Ishikawa (cell line): Measurements from ENCODE around the gene ERBB4.
A peak's percentile ranks its signal among the peaks of the same experiment; 100 is the strongest.

Source experiments
- CEBPB ChIP-seq: IDR thresholded peaks from 2 replicates; pipeline ENCODE4 v1.6.1; 2012
- CREB1 ChIP-seq: IDR thresholded peaks from 2 replicates; pipeline ENCODE4 v1.6.1; 2012; ENCODE audit warnings: low read depth
- EGR1 ChIP-seq: IDR thresholded peaks from 2 replicates; pipeline ENCODE4 v1.6.1; 2012
- EP300 ChIP-seq: IDR thresholded peaks from 2 replicates; pipeline ENCODE4 v1.6.1; 2012; ENCODE audit warnings: borderline replicate concordance
- FOXM1 ChIP-seq: IDR thresholded peaks from 2 replicates; pipeline ENCODE4 v1.6.1; 2012; ENCODE audit warnings: low read depth, borderline replicate concordance
- MAX ChIP-seq: IDR thresholded peaks from 2 replicates; pipeline ENCODE4 v1.6.1; 2012
- NFIC ChIP-seq: IDR thresholded peaks from 2 replicates; pipeline ENCODE4 v1.6.1; 2012
- RAD21 ChIP-seq: IDR thresholded peaks from 2 replicates; pipeline ENCODE4 v1.6.1; 2012; ENCODE audit warnings: low read depth
- REST ChIP-seq: IDR thresholded peaks from 2 replicates; pipeline ENCODE4 v1.6.1; 2012; ENCODE audit warnings: low read depth, mild to moderate bottlenecking
- TAF1 ChIP-seq: IDR thresholded peaks from 2 replicates; pipeline ENCODE4 v1.6.1; 2012; ENCODE audit warnings: low read depth, mild to moderate bottlenecking
- TCF12 ChIP-seq: IDR thresholded peaks from 2 replicates; pipeline ENCODE4 v1.6.1; 2012; ENCODE audit warnings: low read depth
- TEAD4 ChIP-seq: IDR thresholded peaks from 2 replicates; pipeline ENCODE4 v1.6.1; 2012
- USF1 ChIP-seq: IDR thresholded peaks from 2 replicates; pipeline ENCODE4 v1.6.1; 2012
- YY1 ChIP-seq: IDR thresholded peaks from 2 replicates; pipeline ENCODE4 v1.6.1; 2012; ENCODE audit warnings: low read depth
- ZBTB7A ChIP-seq: IDR thresholded peaks from 2 replicates; pipeline ENCODE4 v1.6.1; 2012; ENCODE audit warnings: low read depth

Gene ERBB4

GRCh38 chr2:212314680-212315079, 223.9 kb downstream of the ERBB4 start:
- no peak for TF ChIP-seq CREB1
- no peak for TF ChIP-seq TAF1

- no peak for TF ChIP-seq TEAD4
- no peak for TF ChIP-seq CREB1
- no peak for TF ChIP-seq NFIC
- no peak for TF ChIP-seq USF1
- no peak for TF ChIP-seq FOXM1
- TF ChIP-seq RAD21: no peak
- no peak for TF ChIP-seq ZBTB7A
- TF ChIP-seq TCF12: no peak
- TF ChIP-seq YY1: no peak
- TF ChIP-seq EP300: no peak
- no peak for TF ChIP-seq MAX
- TF ChIP-seq EGR1: no peak
- TF ChIP-seq REST: no peak
- no peak for TF ChIP-seq CEBPB
- TF ChIP-seq TAF1: no peak
Measured at GRCh38 chr2:212311807-212312404, 226.7 kb downstream of the ERBB4 start.

- TF ChIP-seq ZBTB7A (no peak), TAF1 (no peak), MAX (no peak), REST (no peak), CREB1 (no peak), TEAD4 (no peak), RAD21 (no peak), NFIC (no peak)
Measured at GRCh38 chr2:212299943-212300342, 238.7 kb downstream of the ERBB4 start.

- TF ChIP-seq REST (peak; percentile 62), NFIC (no peak)
Measured at GRCh38 chr2:212299333-212299732, 239.3 kb downstream of the ERBB4 start.

GRCh38 chr2:212295571-212295970, 243.0 kb downstream of the ERBB4 start:
- TF ChIP-seq MAX: no peak
- no peak for TF ChIP-seq TAF1
- no peak for TF ChIP-seq YY1
- no peak for TF ChIP-seq EGR1
- no peak for TF ChIP-seq FOXM1
- TF ChIP-seq RAD21: no peak
- TF ChIP-seq REST: no peak
- TF ChIP-seq USF1: no peak
- TF ChIP-seq TCF12: no peak
- TF ChIP-seq TEAD4: no peak
- TF ChIP-seq CREB1: no peak
- no peak for TF ChIP-seq NFIC
